ENCODE measurements around the gene LHX1. TPM values are rescaled to one million over a fixed set of nuclear protein-coding genes. Genes with fewer than 3 reads are reported as not detected.
A peak's percentile ranks its signal among the peaks of the same experiment; 100 is the strongest.

Gene LHX1
- total and polyA plus RNA-seq, 9 of the 15 experiments (the other 6 are each of a cell fraction or from before 2014, with no cell fraction given) = 0.05 to 0.64 (median 0.07) TPM; not detected in 6

- ATAC-seq (no peak), DNase-seq (ENCODE audit: extremely low read depth in 1 of 4, low spot score in 3 of 4) (no peak), FAIRE-seq (no peak)
- ChIA-PET POLR2A (interaction anchor here (0.6 to 0.7 kb wide), 2 partner anchors 32 to 166 kb away, joined by 3 read pairs; no protein-coding TSS in a partner anchor), CTCF (ENCODE audit: low intra/inter-chr PET ratio) (interaction anchor here (0.6 kb wide), 1 partner anchor 148 kb away, joined by 3 read pairs; no protein-coding TSS in a partner anchor)
- Histone ChIP-seq H3K4me3 (no peak overlapping the region), H3K27ac (ENCODE audit: extremely low read depth, low read depth, low read length) (no peak overlapping the region), H3K9ac (ENCODE audit: insufficient read depth in 1 of 2, low read depth in 2 of 2, low read length in 2 of 2) (no peak overlapping the region), H3K9me3 (replicated peaks; ENCODE audit: control insufficient read depth, insufficient read depth, low read depth, low read length) (no peaks in the 10 kb centered on the region), H3K4me1 (replicated peaks in 1 of 2; ENCODE audit: control insufficient read depth in 2 of 2, insufficient read depth in 2 of 2, low read length in 2 of 2) (no peaks in the 10 kb centered on the region), H3K79me2 (ENCODE audit: control insufficient read depth, insufficient read depth, low read length) (no peaks in the 10 kb centered on the region), H3K27me3 (ENCODE audit: control insufficient read depth in 2 of 2, insufficient read depth in 2 of 2, low read length in 2 of 2) (peaks cover 16 to 50% of the 10 kb centered on the region in 2 experiments; a peak in 4 of 5 replicates), H3K36me3 (ENCODE audit: control insufficient read depth, insufficient read depth, low read length) (no peaks in the 10 kb centered on the region), H4K20me1 (replicated peaks; ENCODE audit: control insufficient read depth, insufficient read depth, low read length) (peaks cover 9% of the 10 kb centered on the region; the same call in 1 of the 2 replicates), H2AFZ (ENCODE audit: low read depth, low read length) (no peak overlapping the region), H3K4me2 (ENCODE audit: insufficient read depth, low read length) (no peak overlapping the region), H3K9me1 (ENCODE audit: control insufficient read depth, insufficient read depth, low read length) (no peaks in the 10 kb centered on the region)
- 3% methylated on average over 6 of the region's 7 CpGs for WGBS (ENCODE audit: insufficient coverage, low coverage, missing lambda C conversion rate)
- intact Hi-C loops (cut with micrococcal nuclease) (loop anchor here (10.0 kb wide), 1 partner anchor 145 kb away; no protein-coding TSS in a partner anchor), in situ Hi-C loops (cut with MboI) (no loop called here)
- BruUV-seq (replicated peaks) = no TSS peak
- TF ChIP-seq RFX1 (IDR thresholded peaks at IDR 0.05) = peak; percentile 68
- TF ChIP-seq HDAC1 (IDR thresholded peaks at IDR 0.05) = no peak
- no peak for TF ChIP-seq CBFB (CRISPR knock-in tag; IDR thresholded peaks at IDR 0.05)
Observed at GRCh38 chr17:36899250-36900159, 37.8 kb upstream of the LHX1 start.

- Histone ChIP-seq H3K79me2 (ENCODE audit: control insufficient read depth, insufficient read depth, low read length) (no peaks in the 10 kb centered on the region), H3K36me3 (ENCODE audit: control insufficient read depth, insufficient read depth, low read length) (no peaks in the 10 kb centered on the region), H3K27me3 (ENCODE audit: control insufficient read depth in 2 of 2, insufficient read depth in 2 of 2, low read length in 2 of 2) (peaks cover 15 to 44% of the 10 kb centered on the region in 2 experiments; a peak in 4 of 5 replicates), H4K20me1 (replicated peaks; ENCODE audit: control insufficient read depth, insufficient read depth, low read length) (peaks cover 9% of the 10 kb centered on the region; the same call in 1 of the 2 replicates), H3K9ac (ENCODE audit: insufficient read depth in 1 of 2, low read depth in 2 of 2, low read length in 2 of 2) (no peak overlapping the region), H3K9me3 (replicated peaks; ENCODE audit: control insufficient read depth, insufficient read depth, low read depth, low read length) (no peaks in the 10 kb centered on the region), H2AFZ (ENCODE audit: low read depth, low read length) (no peak overlapping the region), H3K9me1 (ENCODE audit: control insufficient read depth, insufficient read depth, low read length) (no peaks in the 10 kb centered on the region), H3K4me1 (replicated peaks in 1 of 2; ENCODE audit: control insufficient read depth in 2 of 2, insufficient read depth in 2 of 2, low read length in 2 of 2) (no peaks in the 10 kb centered on the region), H3K4me3 (no peak overlapping the region), H3K4me2 (ENCODE audit: insufficient read depth, low read length) (no peak overlapping the region), H3K27ac (ENCODE audit: extremely low read depth, low read depth, low read length) (no peak overlapping the region)
- FAIRE-seq (no peak), ATAC-seq (no peak), DNase-seq (ENCODE audit: extremely low read depth in 1 of 4, low spot score in 3 of 4) (no peak)
- BruUV-seq (replicated peaks) = no TSS peak
- WGBS (ENCODE audit: insufficient coverage, low coverage, missing lambda C conversion rate) = 0% methylated on average over 4 of the region's 7 CpGs
- in situ Hi-C loops (cut with MboI) (no loop called here), intact Hi-C loops (cut with micrococcal nuclease) (no loop called here)
- ChIA-PET POLR2A (no interaction called here), CTCF (ENCODE audit: low intra/inter-chr PET ratio) (interaction anchor here (0.6 kb wide), 1 partner anchor 148 kb away, joined by 3 read pairs; no protein-coding TSS in a partner anchor)
- TF ChIP-seq E4F1 (CRISPR knock-in tag; IDR thresholded peaks at IDR 0.05; ENCODE audit: borderline replicate concordance) = no peak
- no peak for TF ChIP-seq ZNF140 (CRISPR knock-in tag; IDR thresholded peaks at IDR 0.05)
- no peak for TF ChIP-seq CHD1 (IDR thresholded peaks at IDR 0.05; ENCODE audit: low read length)
- no peak for TF ChIP-seq HDGF (IDR thresholded peaks at IDR 0.05)
- no peak for TF ChIP-seq CCNT2 (IDR thresholded peaks at IDR 0.05; ENCODE audit: borderline replicate concordance, extremely low read depth, insufficient read length, low read depth, low read length)
- no peak for TF ChIP-seq CHAMP1 (IDR thresholded peaks at IDR 0.05)
- no peak for TF ChIP-seq TAF7 (tag; IDR thresholded peaks at IDR 0.05)
Observed at GRCh38 chr17:36900160-36900512, 37.1 kb upstream of the LHX1 start.
